ENCODE results near the gene ENO3. TPM values are rescaled to one million over a fixed set of nuclear protein-coding genes. Genes with fewer than 3 reads are reported as not detected.

ENO3 gene
- total and polyA plus RNA-seq, 10 of the 15 experiments (the other 5 are each of a cell fraction or from before 2014, with no cell fraction given): 6.8 to 28.4 (median 17.0) TPM

DNA sequence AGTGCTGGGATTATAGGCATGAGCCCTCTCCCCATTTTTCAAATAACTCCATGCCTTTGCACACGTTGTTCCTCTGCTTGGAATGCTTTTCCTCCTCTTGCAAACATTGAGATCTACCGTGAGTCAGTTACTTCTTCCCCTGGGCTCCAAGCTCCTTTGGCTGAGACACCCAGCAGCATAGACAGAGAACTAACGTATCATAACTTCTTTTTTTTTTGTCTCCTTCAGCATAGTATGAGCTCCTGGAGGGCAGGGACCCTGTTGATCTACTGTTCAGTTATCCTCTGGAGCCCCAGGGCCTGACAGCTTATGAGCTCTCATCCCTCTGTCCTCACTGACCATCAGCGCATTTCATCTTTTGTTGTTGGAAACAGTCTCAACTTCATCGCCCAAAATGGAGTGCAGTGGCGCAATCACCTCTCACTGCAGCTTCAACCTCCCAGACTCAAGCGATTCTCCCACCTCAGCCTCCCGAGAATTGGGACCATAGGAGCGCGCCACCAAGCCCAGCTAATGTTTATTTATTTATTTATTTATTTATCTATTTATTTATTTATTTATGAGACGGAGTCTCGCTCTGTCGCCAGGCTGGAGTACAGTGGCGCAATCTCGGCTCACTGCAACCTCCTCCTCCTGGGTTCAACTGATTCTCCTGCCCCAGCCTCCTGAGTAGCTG lies 14.5 kb downstream of the ENO3 start:
- intact Hi-C loops (cut with micrococcal nuclease; ENCODE audit: unreplicated experiment) (loop anchor here (5.0 kb wide), 1 partner anchor 97 kb away; no protein-coding TSS in a partner anchor), in situ Hi-C loops (cut with MboI) (no loop called here)
- POLR2A ChIA-PET: interaction anchor here (1.7 to 8.5 kb wide), 2 partner anchors 8 to 18 kb away, joined by 5 to 272 read pairs; partner anchors contain the start of genes ENO3, PFN1, RNF167 and SLC25A11
- SMC1A ChIA-PET (ENCODE audit: uncharacterized antibody, unreplicated experiment): interaction anchor here (1.0 to 4.3 kb wide), 4 partner anchors 14 to 31 kb away, joined by 3 to 50 read pairs (median 31); partner anchors contain the start of genes ENO3, PFN1, RNF167 and SLC25A11
- H3K27ac ChIP-seq (ENCODE audit: control insufficient read depth, insufficient read depth): no peak overlapping the region
- RAD21 ChIA-PET (ENCODE audit: unreplicated experiment): interaction anchor here (1.0 to 6.4 kb wide), 5 partner anchors 16 to 96 kb away, joined by 3 to 73 read pairs (median 28); partner anchors contain the start of genes CAMTA2, ENO3, PFN1 and RNF167
- BruUV-seq (replicated peaks): no TSS peak
- H3K4me1 ChIP-seq (ENCODE audit: control insufficient read depth, insufficient read depth, low read length): peaks cover 14% of the 10 kb centered on the region
- CTCF ChIA-PET: interaction anchor here (0.8 to 3.6 kb wide), 8 partner anchors 9 to 60 kb away, joined by 3 to 28 read pairs (median 14); partner anchors contain the start of genes CAMTA2, ENO3, PFN1 and RNF167
- H3K36me3 ChIP-seq (ENCODE audit: control insufficient read depth in 2 of 2, insufficient read depth in 2 of 2, low read length in 1 of 2): peaks cover 3 to 6% of the 10 kb centered on the region in 2 experiments; a peak in 2 of 4 replicates
- no peak overlapping the region for H2AFZ ChIP-seq (ENCODE audit: control insufficient read depth, low read depth, low read length)
- no peaks in the 10 kb centered on the region for H3K27me3 ChIP-seq (replicated peaks in 1 of 2; ENCODE audit: control insufficient read depth in 2 of 2, insufficient read depth in 2 of 2, low read length in 1 of 2)
- WGBS (ENCODE audit: insufficient coverage, insufficient replicate concordance, low lambda C conversion rate, missing lambda C conversion rate): 94% methylated on average over 15 of the region's 15 CpGs
- H3K79me2 ChIP-seq (ENCODE audit: control insufficient read depth, insufficient read depth, low read length): peaks cover 29% of the 10 kb centered on the region
- DNase-seq (ENCODE audit: low read depth, low spot score): no peak
- peak overlapping the region; percentile 78 for H3K4me2 ChIP-seq (ENCODE audit: control insufficient read depth, insufficient read depth)
- no peak overlapping the region for H3K9ac ChIP-seq (ENCODE audit: control insufficient read depth, insufficient read depth, low read length)
- H4K20me1 ChIP-seq (ENCODE audit: control insufficient read depth, insufficient read depth): no peaks in the 10 kb centered on the region
- FAIRE-seq: no peak
- no peaks in the 10 kb centered on the region for H3K9me3 ChIP-seq (replicated peaks; ENCODE audit: control insufficient read depth, insufficient read depth, low read length)
- no peak for ATAC-seq
- H3K4me3 ChIP-seq: no peak overlapping the region
- TF ChIP-seq POLR2AphosphoS2 (IDR thresholded peaks at IDR 0.05; ENCODE audit: low read depth, low read length) (0 out of 2 replicates have a peak, but pooled peaks have one; percentile 13), EGR1 (IDR thresholded peaks at IDR 0.05; ENCODE audit: borderline replicate concordance in 1 of 2, low read depth in 2 of 2, low read length in 2 of 2) (no peak), TARDBP (IDR thresholded peaks at IDR 0.05; ENCODE audit: borderline replicate concordance) (no peak)
